ENCODE results near the gene NDST4. TPM values are rescaled to one million over a fixed set of nuclear protein-coding genes. Genes with fewer than 3 reads are reported as not detected.
"Not testable (repeated sequence)": the region's sequence is repeated elsewhere in the genome, so short reads cannot be mapped to it uniquely, and the experiment has no call there.

The NDST4 gene
- polyA plus RNA-seq, 3 donors, result not detected

GRCh38 chr4:115082633-115083032, 30.8 kb downstream of the NDST4 start:
- no peak overlapping the region for H3K27ac ChIP-seq (ENCODE audit: low read depth, low read length)
- WGBS, 3 donors, result 62 to 75% (median 64%) methylated on average over 2 of the region's 2 CpGs

GRCh38 chr4:115076691-115077090, 36.7 kb downstream of the NDST4 start:
- no peak overlapping the region for H3K27ac ChIP-seq (ENCODE audit: low read depth, low read length)
- 83 to 89% (median 86%) methylated on average over 7 of the region's 7 CpGs for WGBS, 3 donors

- 13 to 33% (median 24%) methylated on average over 1 of the region's 1 CpG for WGBS, 3 donors
Measured at GRCh38 chr4:115058533-115058932, 54.9 kb downstream of the NDST4 start.

GRCh38 chr4:115054836-115055235, 58.6 kb downstream of the NDST4 start:
- 75 to 94% (median 86%) methylated on average over 4 of the region's 4 CpGs for WGBS, 3 donors
- H3K27ac ChIP-seq (ENCODE audit: low read depth, low read length), result no peak overlapping the region

More at GRCh38 chr4:115058533-115058932, 54.9 kb downstream of the NDST4 start:
- no peak overlapping the region for H3K27ac ChIP-seq (ENCODE audit: low read depth, low read length)

GRCh38 chr4:115053313-115053712, 60.1 kb downstream of the NDST4 start:
- 68 to 100% (median 87%) methylated on average over 1 of the region's 1 CpG for whole genome bisulfite sequencing, 3 donors
- H3K27ac ChIP-seq (ENCODE audit: low read depth, low read length), result no peak overlapping the region

- 58 to 64% (median 61%) methylated on average over 3 of the region's 3 CpGs for WGBS, 3 donors
- H3K27ac ChIP-seq (ENCODE audit: low read depth, low read length), result no peak overlapping the region
Measured at GRCh38 chr4:115042496-115042895, 70.9 kb downstream of the NDST4 start.

GRCh38 chr4:115030281-115030680, 83.1 kb downstream of the NDST4 start:
- no peak overlapping the region for H3K27ac ChIP-seq (ENCODE audit: low read depth, low read length)

GRCh38 chr4:115028682-115029410, 84.6 kb downstream of the NDST4 start:
- 74 to 90% (median 78%) methylated on average over 2 of the region's 2 CpGs for WGBS, 3 donors
- H3K27ac ChIP-seq (ENCODE audit: low read depth, low read length), result no peak overlapping the region

GRCh38 chr4:114999880-115000279, 113.5 kb downstream of the NDST4 start:
- 62 to 80% (median 79%) methylated on average over 1 of the region's 1 CpG for WGBS, 3 donors
- no peak overlapping the region for H3K27ac ChIP-seq (ENCODE audit: low read depth, low read length)

GRCh38 chr4:114998316-114998715, 115.1 kb downstream of the NDST4 start:
- no peak overlapping the region for H3K27ac ChIP-seq (ENCODE audit: low read depth, low read length)

GRCh38 chr4:114997576-114998247, 115.7 kb downstream of the NDST4 start:
- H3K27ac ChIP-seq (ENCODE audit: low read depth, low read length), result no peak overlapping the region
- WGBS, 3 donors, result 45 to 59% (median 58%) methylated on average over 2 of the region's 2 CpGs

- no peak overlapping the region for H3K27ac ChIP-seq (ENCODE audit: low read depth, low read length)
- WGBS, 3 donors, result 61 to 79% (median 74%) methylated on average over 4 of the region's 4 CpGs
Measured at GRCh38 chr4:114986133-114986532, 127.3 kb downstream of the NDST4 start.

- no peak overlapping the region for H3K27ac ChIP-seq (ENCODE audit: low read depth, low read length)
- 81 to 94% (median 82%) methylated on average over 5 of the region's 5 CpGs for WGBS, 3 donors
Measured at GRCh38 chr4:114980932-114981708, 132.3 kb downstream of the NDST4 start.

GRCh38 chr4:114980399-114980798, 133.0 kb downstream of the NDST4 start:
- 89 to 97% (median 90%) methylated on average over 7 of the region's 7 CpGs for WGBS, 3 donors
- H3K27ac ChIP-seq (ENCODE audit: low read depth, low read length), result not testable (repeated sequence)

- H3K27ac ChIP-seq (ENCODE audit: low read depth, low read length), result no peak overlapping the region
- WGBS, 3 donors, result 42 to 92% (median 91%) methylated on average over 1 of the region's 1 CpG
Measured at GRCh38 chr4:114976901-114977300, 136.5 kb downstream of the NDST4 start.

GRCh38 chr4:114964026-114964425, 149.4 kb downstream of the NDST4 start:
- H3K27ac ChIP-seq (ENCODE audit: low read depth, low read length), result no peak overlapping the region

- WGBS, 3 donors, result 94 to 97% (median 95%) methylated on average over 1 of the region's 1 CpG
- no peak overlapping the region for H3K27ac ChIP-seq (ENCODE audit: low read depth, low read length)
Measured at GRCh38 chr4:114945616-114946015, 167.8 kb downstream of the NDST4 start.

GRCh38 chr4:114941503-114941902, 171.9 kb downstream of the NDST4 start:
- no peak overlapping the region for H3K27ac ChIP-seq (ENCODE audit: low read depth, low read length)
- WGBS, 3 donors, result 31 to 74% (median 69%) methylated on average over 2 of the region's 2 CpGs

GRCh38 chr4:114927881-114928280, 185.5 kb downstream of the NDST4 start:
- H3K27ac ChIP-seq (ENCODE audit: low read depth, low read length), result no peak overlapping the region
- WGBS, 3 donors, result 89 to 94% (median 93%) methylated on average over 2 of the region's 2 CpGs
